ENCODE measurements around the gene COG1.

The COG1 gene

DNA sequence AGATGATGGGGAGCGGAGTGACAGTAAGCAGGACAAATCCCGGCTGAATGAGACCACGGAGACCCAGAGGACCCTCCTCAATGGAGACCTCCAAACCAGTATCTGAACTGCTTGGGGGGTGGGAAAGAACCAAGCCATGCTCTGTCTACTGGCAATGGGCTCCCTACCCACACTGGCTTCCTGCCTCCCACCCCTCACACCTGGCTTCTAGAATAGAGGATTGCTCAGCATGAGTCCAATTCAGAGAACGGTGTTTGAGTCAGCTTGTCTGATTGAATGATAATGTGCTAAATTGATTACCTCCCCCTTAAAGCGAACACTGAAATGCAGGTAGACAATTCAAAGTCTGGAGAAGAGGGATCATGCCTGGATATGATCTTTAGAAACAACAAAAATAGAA lies 22.5 kb upstream of the COG1 start:
- DNase-seq, result no peak

DNA sequence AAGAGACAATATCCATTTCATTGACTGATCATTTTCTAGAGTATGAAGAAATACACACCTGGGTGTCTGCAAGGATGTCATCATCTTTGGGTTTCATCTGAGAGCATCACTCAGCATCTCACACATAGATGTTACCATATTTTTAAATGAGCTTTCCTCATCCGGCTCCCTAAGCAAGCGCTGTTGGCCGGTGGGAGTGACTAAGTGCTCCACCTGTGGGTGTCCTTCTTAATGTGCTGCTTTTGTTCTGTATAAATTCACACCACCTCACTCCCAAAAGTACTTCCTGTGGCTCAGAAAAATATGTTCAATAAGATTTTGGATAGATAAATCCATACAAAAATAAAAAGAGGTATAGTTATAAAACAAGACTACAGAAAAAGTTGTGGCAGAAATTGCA lies 20.6 kb upstream of the COG1 start:
- no peak for DNase-seq

GRCh38 chr17:73174126-73174525 lies 18.7 kb upstream of the COG1 start:
- no peak for DNase-seq

- no peak for DNase-seq
These were observed 16.8 kb upstream of the COG1 start for GRCh38 chr17:73175962-73176565.

GRCh38 chr17:73179387-73179786 lies 13.5 kb upstream of the COG1 start:
- no peak for DNase-seq

DNA sequence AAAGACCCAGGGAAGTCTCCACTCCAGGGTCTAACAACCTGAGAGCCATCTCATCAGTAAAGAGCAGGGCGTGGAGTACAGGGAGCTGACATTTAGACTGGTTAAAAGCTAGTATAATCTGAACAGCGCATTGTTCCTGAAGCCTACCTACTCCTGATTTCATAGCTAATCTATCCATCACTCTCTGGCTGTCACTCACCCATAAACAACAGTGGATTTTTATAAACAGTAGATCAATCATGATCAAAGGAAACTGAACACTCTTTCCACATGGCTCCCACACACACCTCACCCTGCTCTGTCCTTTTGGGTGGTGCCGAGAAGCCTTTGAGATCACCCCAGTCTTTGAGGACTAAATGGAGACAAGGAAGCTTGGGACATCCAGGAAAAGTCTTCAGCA lies 13.0 kb upstream of the COG1 start:
- DNase-seq, result no peak

GRCh38 chr17:73182616-73183310 lies 10.1 kb upstream of the COG1 start:
- no peak for DNase-seq

- DNase-seq, result no peak
These were observed 8.5 kb upstream of the COG1 start for GRCh38 chr17:73184136-73184993.

DNA sequence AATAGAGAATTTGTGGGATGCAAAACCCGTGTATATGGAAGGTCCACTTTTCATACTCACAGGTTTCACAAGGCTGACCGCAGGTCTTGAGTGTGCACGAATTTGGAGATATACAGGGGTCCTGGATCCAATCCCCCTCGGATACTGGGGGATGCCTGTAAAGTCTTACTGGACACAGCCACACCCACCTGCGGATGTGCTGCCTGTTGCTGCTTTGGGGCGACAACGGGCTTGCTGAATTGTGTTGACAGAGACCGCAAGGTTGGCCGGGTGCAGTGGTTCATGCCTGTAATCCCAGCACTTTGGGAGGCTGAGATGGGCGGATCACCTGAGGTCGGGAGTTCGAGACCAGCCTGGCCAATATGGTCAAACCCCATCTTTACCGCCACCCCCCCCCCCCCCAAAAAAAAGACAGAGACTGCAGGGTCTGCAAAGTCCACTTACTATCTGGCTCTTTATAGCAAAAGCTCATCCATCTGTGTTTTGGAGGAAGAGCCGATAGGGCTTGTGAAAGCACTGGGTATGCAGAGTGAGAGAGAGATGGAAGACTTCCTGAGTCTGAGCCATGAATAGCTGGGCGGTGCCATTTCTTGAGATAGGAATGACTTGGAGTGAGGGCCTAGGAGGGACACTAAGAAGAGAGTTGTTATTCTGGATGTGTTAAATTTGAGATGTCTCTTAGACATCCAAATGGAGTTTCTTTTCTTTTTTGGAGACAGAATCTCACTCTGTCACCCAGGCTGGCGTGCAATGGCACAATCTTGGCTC lies 6.4 kb upstream of the COG1 start:
- no peak for DNase-seq

DNA sequence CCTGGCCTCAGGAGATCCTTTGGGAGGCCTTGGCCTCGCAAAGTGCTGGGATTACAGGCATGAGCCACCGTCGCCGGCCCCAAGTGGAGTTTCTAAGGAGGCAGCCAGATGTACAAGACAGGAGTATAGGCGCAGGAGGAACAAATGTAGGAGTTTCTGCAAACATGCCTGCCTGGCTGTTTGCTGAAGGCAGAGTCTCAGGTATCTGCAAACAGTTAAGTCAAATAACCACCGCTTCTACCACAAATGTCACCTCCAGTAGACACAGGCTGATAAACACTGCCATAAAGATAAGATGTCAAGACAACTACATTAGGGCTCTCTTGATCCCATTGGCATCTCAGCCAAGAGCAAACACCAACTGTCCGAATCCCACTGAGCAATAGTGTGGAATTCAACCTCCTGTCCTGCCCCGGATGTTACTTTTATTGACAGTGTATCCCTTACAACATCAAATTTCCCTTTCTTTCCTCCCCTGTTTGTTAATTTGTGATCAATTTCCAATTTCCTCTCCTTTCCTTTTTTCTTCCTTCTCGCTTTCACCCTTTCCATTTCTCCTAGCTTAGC lies 5.6 kb upstream of the COG1 start:
- DNase-seq, result no peak

GRCh38 chr17:73188011-73188410 lies 4.8 kb upstream of the COG1 start:
- DNase-seq, result no peak

DNA sequence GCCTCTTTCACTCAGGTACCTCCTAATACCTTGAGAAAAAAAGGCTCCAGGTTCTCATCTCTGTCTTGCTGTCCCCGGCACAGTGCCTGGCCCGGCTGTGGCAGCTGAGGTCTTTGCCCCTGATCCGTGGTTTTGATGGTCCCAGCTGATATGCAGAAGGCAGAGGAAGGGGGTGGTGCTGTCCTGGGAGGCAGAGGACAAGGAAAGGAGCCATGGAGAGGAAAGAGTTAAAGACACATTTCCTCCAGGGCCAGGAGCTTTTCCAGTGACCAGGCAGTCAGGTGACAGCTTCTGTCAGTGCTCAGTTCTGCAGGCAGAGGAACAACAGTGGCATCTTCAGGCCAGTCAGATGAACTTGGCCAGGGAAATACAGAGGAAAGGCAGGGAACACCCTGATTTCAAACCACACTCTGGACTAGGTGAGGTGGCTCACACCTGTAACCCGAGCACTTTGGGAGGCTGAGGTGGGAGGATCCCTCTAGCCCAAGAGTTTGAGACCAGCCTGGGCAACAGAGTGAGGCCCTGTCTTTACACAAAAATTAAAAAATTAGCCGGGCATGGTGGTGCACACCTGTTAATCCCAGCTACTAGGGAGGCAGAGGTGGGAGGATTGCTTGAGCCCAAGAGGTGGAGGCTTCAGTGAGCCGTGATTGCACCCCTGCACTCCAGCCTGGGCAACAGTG lies 3.3 kb upstream of the COG1 start:
- DNase-seq, result no peak

DNA sequence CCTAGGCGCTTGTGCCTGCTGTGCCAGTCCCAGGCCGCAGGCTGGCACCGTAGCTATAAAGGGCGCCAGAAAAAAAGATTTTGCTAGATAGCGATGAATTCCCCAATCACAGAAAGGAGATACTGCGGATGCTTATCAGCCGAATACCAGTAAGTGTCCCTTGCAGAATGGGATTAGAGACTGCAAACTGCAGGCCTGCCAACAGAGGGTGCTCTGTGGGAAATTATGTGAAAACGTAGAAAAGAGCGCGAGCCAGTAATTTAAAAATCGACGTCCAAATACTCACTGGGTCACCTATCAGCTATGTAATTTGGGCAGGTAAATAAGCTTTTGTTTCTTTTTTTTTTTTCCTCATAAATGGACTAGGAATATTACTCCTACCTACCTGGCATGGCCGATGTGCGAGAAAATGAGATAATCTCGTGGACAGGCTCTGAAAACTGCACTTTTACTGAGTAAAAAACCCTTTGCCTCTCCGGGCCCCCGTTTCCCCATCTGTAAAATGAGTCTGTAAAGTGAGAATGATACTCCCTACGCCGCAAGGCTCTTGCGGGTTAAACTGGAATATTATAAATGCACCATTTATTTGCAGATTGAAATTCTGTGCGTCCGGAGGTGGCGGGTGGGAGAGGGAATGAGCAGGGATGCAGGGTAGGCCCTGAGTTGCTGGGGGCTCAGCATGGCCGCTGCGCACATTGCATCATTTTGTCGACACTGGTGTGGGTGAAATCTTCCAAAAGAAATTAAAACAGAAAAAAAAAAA lies 1.2 kb upstream of the COG1 start:
- DNase-seq, result peak; percentile 61 to 68

DNA sequence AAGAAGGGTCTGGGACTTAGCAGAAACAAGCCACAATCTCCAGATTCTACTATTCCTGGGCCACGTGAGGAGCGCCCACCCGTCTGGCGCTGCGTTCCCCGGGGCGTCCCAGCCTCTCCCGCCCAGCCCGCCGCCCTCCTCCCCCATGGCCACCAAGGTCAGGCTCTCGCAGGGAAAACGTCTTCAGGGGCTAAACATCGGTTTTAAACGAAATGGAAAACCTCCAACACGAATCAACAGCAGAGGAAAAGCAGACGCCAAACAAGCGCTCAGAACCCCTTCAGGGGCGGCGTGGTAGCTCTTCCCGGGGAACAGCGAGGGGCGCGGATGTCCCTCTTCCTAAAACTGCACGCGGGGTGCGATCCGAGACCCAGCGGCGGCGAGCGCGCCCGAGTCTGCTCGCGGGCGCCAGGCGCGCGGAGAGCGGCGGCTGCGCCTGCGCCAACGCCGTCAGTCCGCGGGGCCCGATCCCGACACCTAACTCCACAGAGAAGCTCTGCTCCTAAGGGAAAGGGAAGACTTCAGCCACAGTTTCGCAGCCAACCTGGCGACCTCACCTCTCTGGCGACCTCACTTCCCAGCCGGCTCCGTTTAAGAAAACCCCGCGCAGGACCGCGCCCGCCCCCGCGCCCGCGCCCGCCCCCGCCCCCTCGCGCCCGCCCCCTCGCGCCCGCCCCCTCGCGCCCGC lies 505 bp upstream of the COG1 start:
- DNase-seq, result peak; percentile 43 to 58

- no peak for DNase-seq
These were observed 1.8 kb downstream of the COG1 start for GRCh38 chr17:73194514-73195222.

DNA sequence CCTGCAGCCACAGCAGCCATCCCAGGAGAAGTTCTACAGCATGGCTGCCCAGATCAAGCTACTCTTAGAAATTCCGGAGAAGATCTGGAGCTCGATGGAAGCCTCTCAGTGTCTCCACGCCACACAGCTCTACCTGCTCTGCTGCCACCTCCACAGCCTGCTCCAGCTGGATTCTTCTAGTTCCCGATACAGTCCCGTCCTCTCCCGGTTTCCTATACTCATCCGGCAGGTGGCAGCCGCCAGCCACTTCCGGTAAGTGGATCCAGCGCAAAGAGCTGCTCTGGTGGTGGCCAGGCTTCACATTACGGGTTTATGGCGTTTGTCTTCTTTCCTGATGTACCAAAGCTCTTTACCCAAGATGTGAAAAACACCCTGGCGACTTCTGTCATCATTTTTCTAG lies 3.6 kb downstream of the COG1 start:
- DNase-seq, result no peak

DNA sequence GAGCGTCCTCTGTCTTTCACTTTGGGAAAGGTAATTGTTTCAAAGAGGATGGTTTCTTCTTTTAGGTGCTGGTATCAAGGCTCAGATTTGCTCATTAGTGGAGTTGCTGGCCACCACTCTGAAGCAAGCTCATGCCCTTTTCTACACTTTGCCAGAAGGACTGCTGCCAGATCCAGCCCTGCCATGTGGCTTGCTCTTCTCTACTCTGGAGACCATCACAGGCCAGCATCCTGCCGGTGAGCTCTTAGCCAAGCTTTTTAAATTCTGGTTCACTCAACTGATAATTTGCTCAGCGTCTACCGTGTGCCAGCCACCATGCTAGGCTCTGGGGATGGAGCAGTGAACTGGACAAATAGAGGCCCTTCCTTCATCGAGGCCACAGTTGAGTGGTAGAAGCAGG lies 4.3 kb downstream of the COG1 start:
- DNase-seq, result no peak

DNA sequence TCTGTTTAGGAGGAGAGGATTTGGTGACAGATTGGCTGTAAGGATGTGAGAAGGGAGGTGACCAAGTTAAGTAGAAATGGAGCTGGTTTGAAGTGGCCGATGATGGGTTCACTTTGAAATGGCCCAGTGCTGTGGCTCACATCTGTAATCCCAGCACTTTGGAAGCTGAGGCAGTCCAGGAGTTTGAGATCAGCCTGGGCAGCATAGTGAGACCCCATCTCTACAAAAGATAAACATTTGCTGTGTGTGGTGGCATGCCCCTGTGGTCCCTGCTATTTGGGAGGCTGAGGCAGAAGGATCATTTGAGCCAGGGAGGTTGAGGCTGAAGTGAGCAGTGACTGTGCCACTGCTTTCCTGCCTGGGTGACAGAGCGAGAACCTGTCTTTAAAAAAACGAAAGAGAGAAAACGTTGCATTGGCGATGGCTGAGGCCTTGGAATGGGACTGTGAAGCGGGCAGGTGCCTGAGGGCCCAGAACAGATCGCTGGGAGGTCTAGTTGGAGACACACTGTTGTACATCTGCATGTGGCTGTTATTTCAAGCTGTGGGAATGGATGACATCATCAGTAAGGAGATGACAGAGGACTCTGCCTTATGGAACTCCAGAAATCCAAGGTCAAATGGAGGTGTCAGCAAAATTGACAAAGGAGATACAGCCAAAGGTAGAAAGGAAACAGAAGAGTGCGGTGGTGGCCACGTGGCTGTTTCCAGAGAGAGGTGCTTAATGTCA lies 5.5 kb downstream of the COG1 start:
- DNase-seq, result no peak

DNA sequence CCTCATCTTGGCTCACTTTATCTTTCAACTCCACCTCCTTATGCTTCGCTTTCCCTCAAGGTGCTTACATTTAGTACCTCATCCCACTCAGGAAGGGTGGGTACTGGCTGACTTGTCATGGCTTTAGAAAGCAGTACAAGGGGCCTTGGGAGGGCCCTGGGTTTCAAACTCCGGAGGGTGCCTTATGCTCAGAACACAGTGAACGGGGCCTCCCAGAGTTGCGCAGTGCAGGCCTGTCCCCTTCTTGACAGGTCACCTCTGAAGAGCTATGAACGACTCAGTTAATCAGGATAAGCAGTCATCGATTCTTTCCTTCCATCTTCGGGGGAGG lies 6.0 kb downstream of the COG1 start:
- DNase-seq, result no peak

Data from activated CD4-positive, alpha-beta T cell treated with anti-CD3 and anti-CD28 coated beads, Interleukin-2, amount 50 U/mL, for 4 hours (primary cell).